Tongue (tissue), 2 donors: ENCODE data around the gene ORC3. TPM values are rescaled to one million over a fixed set of nuclear protein-coding genes. Genes with fewer than 3 reads are reported as not detected.
A peak's percentile ranks its signal among the peaks of the same experiment; 100 is the strongest.

Source experiments
- DNase-seq: peaks from one replicate; pipeline ENCODE4 v3.0.0-alpha.2; 2015
- total RNA-seq: library from RNA; depleted of rRNA; stranded (reverse); fragments of >200 nt; gene quantifications from one replicate; pipeline ENCODE4 v1.2.3, GENCODE V29; 2014

The ORC3 gene
- 27.6 TPM for total RNA-seq

- peak; percentile 98 for DNase-seq
These were observed at the start of gene ORC3, which contains the start of gene RARS2 for GRCh38 chr6:87589693-87590416. TSS of gene ORC3 (plus strand) at chr6:87590135. CDS start at chr6:87590169, 34 bp downstream. TSS of gene RARS2 (minus strand) at chr6:87589987. CDS start at chr6:87589957, 30 bp downstream.

- DNase-seq: no peak
These were observed 49.4 kb upstream of the ORC3 start for GRCh38 chr6:87540539-87540938.

- DNase-seq: no peak
These were observed 48.9 kb upstream of the ORC3 start for GRCh38 chr6:87541041-87541440.

GRCh38 chr6:87541744-87542143 is 48.2 kb upstream of the ORC3 start:
- no peak for DNase-seq

GRCh38 chr6:87543696-87544473 is 46.0 kb upstream of the ORC3 start:
- no peak for DNase-seq

- no peak for DNase-seq
These were observed 45.5 kb upstream of the ORC3 start for GRCh38 chr6:87544474-87544735.

- DNase-seq: no peak
These were observed 38.1 kb upstream of the ORC3 start for GRCh38 chr6:87551799-87552198.

GRCh38 chr6:87553159-87553765 is 36.7 kb upstream of the ORC3 start:
- no peak for DNase-seq

- no peak for DNase-seq
These were observed 34.4 kb upstream of the ORC3 start for GRCh38 chr6:87555506-87555905.

GRCh38 chr6:87558446-87558845 is 31.5 kb upstream of the ORC3 start:
- no peak for DNase-seq

GRCh38 chr6:87561017-87561416 is 28.9 kb upstream of the ORC3 start:
- DNase-seq: no peak

GRCh38 chr6:87572021-87572420 is 17.9 kb upstream of the ORC3 start:
- DNase-seq: no peak

GRCh38 chr6:87572883-87573282 is 17.1 kb upstream of the ORC3 start:
- DNase-seq: no peak

GRCh38 chr6:87573307-87574024 is 16.5 kb upstream of the ORC3 start:
- DNase-seq: no peak

- DNase-seq: no peak
These were observed 15.6 kb upstream of the ORC3 start for GRCh38 chr6:87574237-87574804.

- DNase-seq: no peak
These were observed 14.5 kb upstream of the ORC3 start for GRCh38 chr6:87575423-87575822.

GRCh38 chr6:87583822-87584221 is 6.1 kb upstream of the ORC3 start:
- no peak for DNase-seq

GRCh38 chr6:87586371-87587077 is 3.4 kb upstream of the ORC3 start:
- no peak for DNase-seq

- no peak for DNase-seq
These were observed 1.1 kb upstream of the ORC3 start for GRCh38 chr6:87588756-87589407.

GRCh38 chr6:87590417-87590880 is 514 bp downstream of the ORC3 start:
- DNase-seq: no peak

- no peak for DNase-seq
These were observed 1.1 kb downstream of the ORC3 start for GRCh38 chr6:87590990-87591389.
